ENCODE measurements around the gene CHD2. TPM values are rescaled to one million over a fixed set of nuclear protein-coding genes. Genes with fewer than 3 reads are reported as not detected.

CHD2 gene
- total and polyA plus RNA-seq, 4 donors, result 13.9 to 90.2 (median 49.4) TPM

GRCh38 chr15:92903631-92903965, 3.5 kb downstream of the CHD2 start:
- no peaks in the 10 kb centered on the region for H3K9me3 ChIP-seq (ENCODE audit: control insufficient read depth in 4 of 4, low read length in 3 of 4)
- H3K4me1 ChIP-seq (ENCODE audit: control insufficient read depth in 4 of 4, insufficient read depth in 4 of 4, low read length in 3 of 4), result peaks cover 2 to 22% (median 11%) of the 10 kb centered on the region in 4 donors
- WGBS, result 3% methylated on average over 8 of the region's 8 CpGs
- no peak for DNase-seq (ENCODE audit: low spot score)
- H3K4me3 ChIP-seq (ENCODE audit: low read depth in 1 of 3, low read length in 3 of 3), result peak overlapping the region; percentile 51 to 87 (median 52)
- no peaks in the 10 kb centered on the region for H3K27me3 ChIP-seq (ENCODE audit: control insufficient read depth in 4 of 4, insufficient read depth in 4 of 4, low read length in 3 of 4)
- H3K36me3 ChIP-seq (ENCODE audit: control insufficient read depth in 4 of 4, insufficient read depth in 3 of 4, low read depth in 1 of 4, low read length in 3 of 4), result peaks cover 0 to 2% (median 0%) of the 10 kb centered on the region in 4 donors
- H3K27ac ChIP-seq (ENCODE audit: low read depth in 1 of 2, low read length in 2 of 2), result peak overlapping the region; percentile 89 to 97
- TF ChIP-seq FOXA1 (IDR thresholded peaks at IDR 0.05) (no peak), HNF4G (IDR thresholded peaks at IDR 0.05) (no peak), HNF4A (conservative IDR thresholded peaks at IDR 0.05) (no peak), REST (IDR thresholded peaks at IDR 0.05) (no peak), MAX (IDR thresholded peaks at IDR 0.05) (no peak), ZBTB33 (IDR thresholded peaks at IDR 0.05) (no peak), FOXA2 (IDR thresholded peaks at IDR 0.05) (no peak), EGR1 (IDR thresholded peaks at IDR 0.05; ENCODE audit: low read depth in 2 of 2) (no peak), GABPA (IDR thresholded peaks at IDR 0.05 in 1 of 2, conservative IDR thresholded peaks at IDR 0.05 in 1 of 2) (no peak), RXRA (IDR thresholded peaks at IDR 0.05) (no peak), YY1 (IDR thresholded peaks at IDR 0.05) (no peak), RAD21 (IDR thresholded peaks at IDR 0.05) (no peak), ATF3 (IDR thresholded peaks at IDR 0.05) (no peak), JUND (IDR thresholded peaks at IDR 0.05) (no peak)
- peak overlapping the region; percentile 98 to 99 for H3K9ac ChIP-seq (ENCODE audit: low read depth in 1 of 2, low read length in 2 of 2)

GRCh38 chr15:92903966-92904721, 4.0 kb downstream of the CHD2 start:
- H3K9me3 ChIP-seq (ENCODE audit: control insufficient read depth in 4 of 4, low read length in 3 of 4), result no peaks in the 10 kb centered on the region
- no peaks in the 10 kb centered on the region for H3K27me3 ChIP-seq (ENCODE audit: control insufficient read depth in 4 of 4, insufficient read depth in 4 of 4, low read length in 3 of 4)
- H3K27ac ChIP-seq (ENCODE audit: low read depth in 1 of 2, low read length in 2 of 2), result peak overlapping the region; percentile 97 to 98
- DNase-seq (ENCODE audit: low spot score), result peak; percentile 99
- H3K9ac ChIP-seq (ENCODE audit: low read depth in 1 of 2, low read length in 2 of 2), result peak overlapping the region; percentile 98 to 100
- WGBS, result under 1% methylated on average over 47 of the region's 47 CpGs
- peaks cover 0 to 2% (median 0%) of the 10 kb centered on the region in 4 donors for H3K36me3 ChIP-seq (ENCODE audit: control insufficient read depth in 4 of 4, insufficient read depth in 3 of 4, low read depth in 1 of 4, low read length in 3 of 4)
- peaks cover 2 to 25% (median 14%) of the 10 kb centered on the region in 4 donors for H3K4me1 ChIP-seq (ENCODE audit: control insufficient read depth in 4 of 4, insufficient read depth in 4 of 4, low read length in 3 of 4)
- H3K4me3 ChIP-seq (ENCODE audit: low read depth in 1 of 3, low read length in 3 of 3), result peak overlapping the region; percentile 64 to 87 (median 67)
- TF ChIP-seq GABPA (IDR thresholded peaks at IDR 0.05 in 1 of 2, conservative IDR thresholded peaks at IDR 0.05 in 1 of 2) (peak; percentile 62 to 85), HNF4G (IDR thresholded peaks at IDR 0.05) (peak; percentile 56), YY1 (IDR thresholded peaks at IDR 0.05) (peak; percentile 99), FOXA1 (IDR thresholded peaks at IDR 0.05) (peak; percentile 86), FOXA2 (IDR thresholded peaks at IDR 0.05) (peak; percentile 74), ZBTB33 (IDR thresholded peaks at IDR 0.05) (peak; percentile 35), RXRA (IDR thresholded peaks at IDR 0.05) (peak; percentile 62 to 77), REST (IDR thresholded peaks at IDR 0.05) (peak; percentile 96), MAX (IDR thresholded peaks at IDR 0.05) (peak; percentile 87), RAD21 (IDR thresholded peaks at IDR 0.05) (peak; percentile 41 to 48), NR2F2 (IDR thresholded peaks at IDR 0.05) (peak; percentile 83), JUND (IDR thresholded peaks at IDR 0.05) (peak in 1 of 2 donors; percentile 69), TAF1 (conservative IDR thresholded peaks at IDR 0.05) (peak; percentile 97), SP1 (IDR thresholded peaks at IDR 0.05) (peak; percentile 96), HNF4A (conservative IDR thresholded peaks at IDR 0.05) (peak; percentile 66 to 79)
